NCI-H524 treated with DMSO at 0.1 percent for 48 hours (cell line): ENCODE measurements around the gene NBL1.

ENCODE experiments used
- DNase-seq: peaks from one replicate; lab custom pipeline; 2025; lab: John Stamatoyannopoulos, UW

The NBL1 gene

GRCh38 chr1:19703280-19703679 is 59.2 kb downstream of the NBL1 start:
- no peak for DNase-seq

- DNase-seq = no peak
Measured at GRCh38 chr1:19704247-19705113, 60.4 kb downstream of the NBL1 start.

- DNase-seq = no peak
Measured at GRCh38 chr1:19705464-19705863, 61.4 kb downstream of the NBL1 start.

GRCh38 chr1:19706136-19706535 is 62.0 kb downstream of the NBL1 start:
- no peak for DNase-seq
